ENCODE data around the gene SSH2.

SSH2 gene

GRCh38 chr17:29576214-29577000 is 353.6 kb downstream of the SSH2 start:
- DNase-seq (ENCODE audit: low spot score): no peak

Data from activated CD4-positive, alpha-beta T cell treated with anti-CD3 and anti-CD28 coated beads, Interleukin-2, Interleukin-4, amounts not matched to agents 100 ng/mL and 50 ng/mL, durations not matched to agents 16 hours and 8 hours (primary cell).